ENCODE measurements around the gene ADH1C.

Gene ADH1C

DNA sequence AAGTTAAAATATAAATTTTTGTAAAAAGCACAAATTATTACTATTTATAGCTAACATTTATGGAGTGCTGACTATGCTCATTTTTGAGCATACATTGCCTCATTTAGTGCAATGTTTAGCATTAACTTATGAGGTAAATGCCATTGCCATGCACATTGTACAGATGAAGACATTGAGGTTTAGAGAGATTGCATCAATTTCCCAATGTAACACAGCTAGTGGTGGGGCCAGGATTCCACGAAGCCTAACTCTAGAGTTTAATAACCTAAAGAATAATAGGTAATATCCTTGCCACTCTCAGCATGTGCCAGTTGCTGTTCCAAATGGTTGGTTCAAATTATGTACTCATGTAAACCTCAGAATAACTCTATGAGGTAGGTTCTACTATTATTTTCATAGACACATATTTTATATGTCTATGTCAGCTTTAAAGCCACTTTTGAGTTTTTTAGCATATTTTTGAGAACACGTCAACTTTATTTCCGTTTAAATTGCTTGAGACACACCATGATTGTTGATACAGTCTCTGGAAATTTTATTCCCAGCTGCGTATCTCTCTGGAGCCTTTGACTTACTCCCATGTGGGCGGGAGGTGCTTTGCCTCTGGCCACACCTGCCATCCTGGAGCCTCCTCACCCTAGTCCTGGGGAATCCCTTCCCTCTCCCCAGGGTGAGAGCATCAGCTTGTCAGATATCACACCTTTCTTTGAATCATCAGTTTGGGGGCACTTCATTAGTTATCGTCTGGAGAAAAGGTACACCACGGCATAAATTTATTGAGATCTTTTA lies 51.0 kb downstream of the ADH1C start:
- DNase-seq (ENCODE audit: low read depth): no peak

DNA sequence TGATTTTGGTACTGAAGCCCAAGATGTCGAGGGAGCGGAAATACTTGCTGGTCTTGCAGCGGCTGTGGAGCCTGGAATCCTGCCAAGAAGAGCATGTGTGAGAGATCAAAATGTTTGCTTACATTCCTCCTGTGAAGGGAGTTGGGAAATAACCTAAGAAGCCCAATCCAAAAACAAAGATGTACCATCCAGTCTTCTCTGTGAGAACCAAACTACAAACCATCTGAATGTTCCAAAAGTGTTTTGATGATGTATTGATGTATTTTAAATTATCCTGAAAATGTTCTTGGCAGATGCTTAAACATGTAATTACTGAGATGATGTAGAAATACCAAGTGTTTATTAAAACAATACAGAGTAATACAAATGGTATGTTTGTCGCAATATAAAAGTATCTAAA lies 51.6 kb downstream of the ADH1C start:
- no peak for DNase-seq (ENCODE audit: low read depth)

DNA sequence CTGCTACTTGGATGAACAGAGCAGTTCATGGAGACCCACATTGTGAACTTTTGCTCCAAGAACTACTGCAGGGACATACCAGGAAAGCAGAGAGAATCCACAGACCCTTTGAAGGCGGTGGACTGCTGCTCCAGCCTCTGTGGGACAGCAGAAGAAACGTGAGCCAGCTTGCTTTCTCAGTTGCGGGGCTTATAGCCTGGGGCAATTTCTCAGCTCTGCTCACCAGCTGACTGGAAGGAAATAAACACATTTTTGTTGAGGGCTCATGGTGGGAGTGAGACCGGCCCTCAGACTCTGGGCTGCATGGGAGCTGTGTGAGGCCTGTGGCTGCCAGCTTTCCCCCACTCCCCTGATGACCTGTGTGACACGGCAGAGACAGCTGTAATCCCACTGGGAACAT lies 59.2 kb downstream of the ADH1C start:
- no peak for DNase-seq (ENCODE audit: low read depth)

GRCh38 chr4:99290848-99291786 lies 61.4 kb downstream of the ADH1C start, which contains the start of gene ADH1A:
ADH1A (minus strand) TSS chr4:99290985; CDS start chr4:99290914, 71 bp downstream.
- DNase-seq (ENCODE audit: low read depth): no peak
